ENCODE data around the gene IER3.
"Not testable (repeated sequence)": the region's sequence is repeated elsewhere in the genome, so short reads cannot be mapped to it uniquely, and the experiment has no call there.

DNA sequence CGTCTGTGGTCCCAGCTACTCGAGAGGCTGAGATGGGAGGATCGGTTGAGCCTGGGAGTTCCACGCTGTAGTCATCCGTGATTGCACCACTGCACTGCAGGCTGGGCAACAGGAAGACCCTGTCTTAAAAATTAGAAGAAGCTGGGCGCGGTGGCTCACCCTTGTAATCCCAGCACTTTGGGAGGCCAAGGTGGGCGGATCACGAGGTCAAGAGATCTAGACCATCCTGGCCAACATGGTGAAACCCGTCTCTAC is 22.4 kb downstream of the IER3 start:
- TF ChIP-seq, protein P1, sequence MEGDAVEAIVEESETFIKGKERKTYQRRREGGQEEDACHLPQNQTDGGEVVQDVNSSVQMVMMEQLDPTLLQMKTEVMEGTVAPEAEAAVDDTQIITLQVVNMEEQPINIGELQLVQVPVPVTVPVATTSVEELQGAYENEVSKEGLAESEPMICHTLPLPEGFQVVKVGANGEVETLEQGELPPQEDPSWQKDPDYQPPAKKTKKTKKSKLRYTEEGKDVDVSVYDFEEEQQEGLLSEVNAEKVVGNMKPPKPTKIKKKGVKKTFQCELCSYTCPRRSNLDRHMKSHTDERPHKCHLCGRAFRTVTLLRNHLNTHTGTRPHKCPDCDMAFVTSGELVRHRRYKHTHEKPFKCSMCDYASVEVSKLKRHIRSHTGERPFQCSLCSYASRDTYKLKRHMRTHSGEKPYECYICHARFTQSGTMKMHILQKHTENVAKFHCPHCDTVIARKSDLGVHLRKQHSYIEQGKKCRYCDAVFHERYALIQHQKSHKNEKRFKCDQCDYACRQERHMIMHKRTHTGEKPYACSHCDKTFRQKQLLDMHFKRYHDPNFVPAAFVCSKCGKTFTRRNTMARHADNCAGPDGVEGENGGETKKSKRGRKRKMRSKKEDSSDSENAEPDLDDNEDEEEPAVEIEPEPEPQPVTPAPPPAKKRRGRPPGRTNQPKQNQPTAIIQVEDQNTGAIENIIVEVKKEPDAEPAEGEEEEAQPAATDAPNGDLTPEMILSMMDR (IDR thresholded peaks at IDR 0.05; ENCODE audit: control extremely low read depth in 1 of 3, insufficient read depth in 1 of 3, low read depth in 1 of 3, low read length in 3 of 3): not testable (repeated sequence)
- not testable (repeated sequence) for TF ChIP-seq EP300 (IDR thresholded peaks at IDR 0.05; ENCODE audit: borderline replicate concordance in 1 of 2, low read depth in 2 of 2, low read length in 2 of 2); EZH2 (IDR thresholded peaks at IDR 0.05; ENCODE audit: low read depth, low read length, severe bottlenecking); NRF1 (IDR thresholded peaks at IDR 0.05; ENCODE audit: low read depth, low read length); BRCA1 (IDR thresholded peaks at IDR 0.05; ENCODE audit: low read depth, low read length); POLR2AphosphoS5 (IDR thresholded peaks at IDR 0.05; ENCODE audit: low read depth, low read length); SUZ12 (IDR thresholded peaks at IDR 0.05; ENCODE audit: low read length); JUND (IDR thresholded peaks at IDR 0.05; ENCODE audit: low read length); YY1 (IDR thresholded peaks at IDR 0.05; ENCODE audit: low read depth, low read length); RXRA (IDR thresholded peaks at IDR 0.05; ENCODE audit: insufficient read depth, low read depth, low read length); HDAC6 (IDR thresholded peaks at IDR 0.05; ENCODE audit: low read depth, low read length); SIX5 (IDR thresholded peaks at IDR 0.05; ENCODE audit: low read depth, low read length)
- TF ChIP-seq PHF8 (conservative IDR thresholded peaks at IDR 0.05; ENCODE audit: low read depth, low read length): peak; percentile 15; the same call in 1 of the 2 replicates
